ENCODE results near the gene RAB11FIP3. TPM values are rescaled to one million over a fixed set of nuclear protein-coding genes. Genes with fewer than 3 reads are reported as not detected.

The RAB11FIP3 gene
- total and polyA plus RNA-seq, 9 of the 15 experiments (the other 6 are each of a cell fraction or from before 2014, with no cell fraction given), result 0.46 to 13.1 (median 4.3) TPM

DNA sequence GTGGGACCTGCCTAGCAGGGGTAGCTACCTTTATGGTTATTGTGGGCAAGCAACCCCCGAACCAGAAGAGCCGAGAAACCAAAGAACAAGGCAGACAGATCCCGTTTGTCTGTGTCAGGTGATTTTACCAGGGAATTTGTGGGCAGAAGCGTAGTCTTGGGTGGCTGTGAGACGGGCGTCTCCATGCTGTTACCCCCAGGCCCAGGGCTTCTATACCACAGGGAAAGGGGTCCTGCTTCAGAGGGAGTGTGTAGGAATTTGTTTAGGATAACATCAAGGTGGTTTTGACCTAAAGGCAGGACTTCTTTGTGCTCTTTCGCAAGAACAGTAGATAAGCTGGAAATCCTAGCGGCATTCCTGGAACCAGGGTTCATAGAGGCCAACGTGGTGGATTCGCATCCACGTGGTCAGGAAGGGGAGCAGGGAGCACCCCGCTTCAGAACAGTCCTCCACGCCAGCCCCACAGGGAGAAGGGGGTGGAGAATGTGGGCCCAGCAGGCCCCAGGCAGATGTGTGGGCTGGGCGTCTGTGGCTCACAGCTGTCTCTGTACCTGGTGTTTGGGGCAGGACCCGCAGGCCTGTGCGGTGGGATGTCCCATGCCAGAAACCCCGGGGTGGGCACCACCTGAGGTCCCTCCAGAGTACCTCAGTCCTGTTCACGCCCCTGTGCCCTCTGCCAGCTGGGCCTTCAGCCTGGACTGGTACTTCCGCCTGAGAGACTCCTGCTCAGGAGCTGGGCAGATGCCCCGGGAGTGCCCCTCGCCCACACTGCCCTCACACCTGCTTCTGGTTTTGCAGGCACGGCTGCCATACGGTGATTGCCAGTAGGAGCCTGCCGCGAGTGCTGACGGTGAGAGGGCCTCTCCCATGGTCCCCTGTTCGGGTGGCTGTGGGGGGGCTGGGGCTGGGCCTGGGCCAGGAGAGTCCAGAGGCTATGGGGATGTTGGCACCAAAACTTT is 19.6 kb upstream of the RAB11FIP3 start (continued):
- TF ChIP-seq, protein P1, sequence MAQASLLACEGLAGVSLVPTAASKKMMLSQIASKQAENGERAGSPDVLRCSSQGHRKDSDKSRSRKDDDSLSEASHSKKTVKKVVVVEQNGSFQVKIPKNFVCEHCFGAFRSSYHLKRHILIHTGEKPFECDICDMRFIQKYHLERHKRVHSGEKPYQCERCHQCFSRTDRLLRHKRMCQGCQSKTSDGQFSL (CRISPR knock-in tag; IDR thresholded peaks at IDR 0.05), result peak; percentile 56; the same call in 1 of the 2 replicates
- TF ChIP-seq, protein P1 (tag; IDR thresholded peaks at IDR 0.05), result no peak
- TF ChIP-seq E2F1 (CRISPR knock-in tag; IDR thresholded peaks at IDR 0.05) (no peak), EP400 (IDR thresholded peaks at IDR 0.05) (peak; percentile 77; the same call in 1 of the 2 replicates), TCF3 (CRISPR knock-in tag; IDR thresholded peaks at IDR 0.05) (0 out of 2 replicates have a peak, but pooled peaks have one; percentile 15), CEBPB (tag; IDR thresholded peaks at IDR 0.05) (peak; percentile 98), SAFB (IDR thresholded peaks at IDR 0.05; ENCODE audit: borderline replicate concordance, low read depth, low read length) (no peak), USF1 (CRISPR knock-in tag; IDR thresholded peaks at IDR 0.05) (no peak), HDAC1 (IDR thresholded peaks at IDR 0.05) (peak in 1 of 2 experiments; percentile 60; a peak in 2 of 4 replicates), SREBF1 (IDR thresholded peaks at IDR 0.05; ENCODE audit: borderline replicate concordance, low read depth, low read length) (no peak), ZFPM2 (CRISPR knock-in tag; IDR thresholded peaks at IDR 0.05) (no peak), HDAC2 (IDR thresholded peaks at IDR 0.05) (0 out of 2 replicates have a peak, but pooled peaks have one; percentile 45), SMAD4 (CRISPR knock-in tag; conservative IDR thresholded peaks at IDR 0.05) (0 out of 2 replicates have a peak, but pooled peaks have one; percentile 56), CTBP1 (IDR thresholded peaks at IDR 0.05; ENCODE audit: borderline replicate concordance) (peak; percentile 85; the same call in 1 of the 2 replicates), DIDO1 (tag; IDR thresholded peaks at IDR 0.05; ENCODE audit: low read depth) (no peak), ZNF124 (CRISPR knock-in tag; IDR thresholded peaks at IDR 0.05) (no peak)
- TF ChIP-seq, protein P2, sequence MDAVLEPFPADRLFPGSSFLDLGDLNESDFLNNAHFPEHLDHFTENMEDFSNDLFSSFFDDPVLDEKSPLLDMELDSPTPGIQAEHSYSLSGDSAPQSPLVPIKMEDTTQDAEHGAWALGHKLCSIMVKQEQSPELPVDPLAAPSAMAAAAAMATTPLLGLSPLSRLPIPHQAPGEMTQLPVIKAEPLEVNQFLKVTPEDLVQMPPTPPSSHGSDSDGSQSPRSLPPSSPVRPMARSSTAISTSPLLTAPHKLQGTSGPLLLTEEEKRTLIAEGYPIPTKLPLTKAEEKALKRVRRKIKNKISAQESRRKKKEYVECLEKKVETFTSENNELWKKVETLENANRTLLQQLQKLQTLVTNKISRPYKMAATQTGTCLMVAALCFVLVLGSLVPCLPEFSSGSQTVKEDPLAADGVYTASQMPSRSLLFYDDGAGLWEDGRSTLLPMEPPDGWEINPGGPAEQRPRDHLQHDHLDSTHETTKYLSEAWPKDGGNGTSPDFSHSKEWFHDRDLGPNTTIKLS (IDR thresholded peaks at IDR 0.05; ENCODE audit: borderline replicate concordance, low read depth), result peak; percentile 29; the same call in 1 of the 2 replicates
- TF ChIP-seq, protein P3, sequence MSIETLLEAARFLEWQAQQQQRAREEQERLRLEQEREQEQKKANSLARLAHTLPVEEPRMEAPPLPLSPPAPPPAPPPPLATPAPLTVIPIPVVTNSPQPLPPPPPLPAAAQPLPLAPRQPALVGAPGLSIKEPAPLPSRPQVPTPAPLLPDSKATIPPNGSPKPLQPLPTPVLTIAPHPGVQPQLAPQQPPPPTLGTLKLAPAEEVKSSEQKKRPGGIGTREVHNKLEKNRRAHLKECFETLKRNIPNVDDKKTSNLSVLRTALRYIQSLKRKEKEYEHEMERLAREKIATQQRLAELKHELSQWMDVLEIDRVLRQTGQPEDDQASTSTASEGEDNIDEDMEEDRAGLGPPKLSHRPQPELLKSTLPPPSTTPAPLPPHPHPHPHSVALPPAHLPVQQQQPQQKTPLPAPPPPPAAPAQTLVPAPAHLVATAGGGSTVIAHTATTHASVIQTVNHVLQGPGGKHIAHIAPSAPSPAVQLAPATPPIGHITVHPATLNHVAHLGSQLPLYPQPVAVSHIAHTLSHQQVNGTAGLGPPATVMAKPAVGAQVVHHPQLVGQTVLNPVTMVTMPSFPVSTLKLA (conservative IDR thresholded peaks at IDR 0.05), result peak; percentile 64 to 81
- TF ChIP-seq, protein P4, sequence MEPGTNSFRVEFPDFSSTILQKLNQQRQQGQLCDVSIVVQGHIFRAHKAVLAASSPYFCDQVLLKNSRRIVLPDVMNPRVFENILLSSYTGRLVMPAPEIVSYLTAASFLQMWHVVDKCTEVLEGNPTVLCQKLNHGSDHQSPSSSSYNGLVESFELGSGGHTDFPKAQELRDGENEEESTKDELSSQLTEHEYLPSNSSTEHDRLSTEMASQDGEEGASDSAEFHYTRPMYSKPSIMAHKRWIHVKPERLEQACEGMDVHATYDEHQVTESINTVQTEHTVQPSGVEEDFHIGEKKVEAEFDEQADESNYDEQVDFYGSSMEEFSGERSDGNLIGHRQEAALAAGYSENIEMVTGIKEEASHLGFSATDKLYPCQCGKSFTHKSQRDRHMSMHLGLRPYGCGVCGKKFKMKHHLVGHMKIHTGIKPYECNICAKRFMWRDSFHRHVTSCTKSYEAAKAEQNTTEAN (CRISPR knock-in tag; IDR thresholded peaks at IDR 0.05), result no peak

Measured in K562 (cell line).